OCI-LY1 (cell line): ENCODE data around the gene NFAT5.

Source experiments
- H2AFZ ChIP-seq: fragments of 200-600 bp; sonication (generic), shearing (Covaris generic); 2 replicates; pipeline ENCODE4 v1.6.0; 2014; ENCODE audit warnings: antibody characterized with exemption, mild to moderate bottlenecking, low read length
- H3F3A ChIP-seq: fragments of 200-600 bp; sonication (generic), shearing (Covaris generic); 2 replicates; pipeline ENCODE4 v1.6.0; 2014; ENCODE audit warnings: mild to moderate bottlenecking, antibody characterized with exemption, low read length, moderate library complexity; ENCODE audit not compliant: insufficient read depth
- H3K27ac ChIP-seq: fragments of 200-600 bp; sonication (generic); 2 replicates; pipeline ENCODE4 v1.5.1; 2014; ENCODE audit warnings: low read length, mixed run types, mild to moderate bottlenecking, low read depth; ENCODE audit not compliant: poor library complexity, severe bottlenecking
- H3K27me3 ChIP-seq: fragments of 200-600 bp; sonication (generic); 2 replicates; pipeline ENCODE4 v1.6.0; 2014; ENCODE audit warnings: antibody characterized with exemption, mild to moderate bottlenecking, low read length, moderate library complexity; ENCODE audit not compliant: insufficient read depth
- H3K36me3 ChIP-seq: fragments of 200-600 bp; sonication (generic); 2 replicates; pipeline ENCODE4 v1.6.1; 2014; ENCODE audit warnings: mild to moderate bottlenecking, antibody characterized with exemption, low read length, moderate library complexity, mixed read lengths; ENCODE audit not compliant: insufficient read depth
- H3K4me1 ChIP-seq: fragments of 200-600 bp; sonication (generic); 2 replicates; pipeline ENCODE4 v1.5.1; 2014; ENCODE audit warnings: mild to moderate bottlenecking, low read length, moderate library complexity; ENCODE audit not compliant: insufficient read depth, severe bottlenecking
- H3K4me2 ChIP-seq: fragments of 200-600 bp; sonication (generic), shearing (Covaris generic); 2 replicates; pipeline ENCODE4 v1.6.1; 2014; ENCODE audit warnings: low read length
- H3K4me3 ChIP-seq: fragments of 200-600 bp; sonication (generic); 2 replicates; pipeline ENCODE4 v1.5.1; 2014; ENCODE audit warnings: low read length, low read depth, mild to moderate bottlenecking, mixed read lengths; ENCODE audit not compliant: poor library complexity, severe bottlenecking
- H3K79me2 ChIP-seq: fragments of 200-600 bp; shearing (Covaris generic); 2 replicates; pipeline ENCODE4 v1.6.1; 2016; ENCODE audit warnings: mixed run types, low read length, mixed read lengths; ENCODE audit not compliant: insufficient read depth
- H3K9ac ChIP-seq: fragments of 200-600 bp; sonication (generic), shearing (Covaris generic); 2 replicates; pipeline ENCODE4 v1.6.1; 2014; ENCODE audit warnings: mild to moderate bottlenecking, low read length, mixed read lengths
- H3K9me2 ChIP-seq: fragments of 200-600 bp; sonication (generic), shearing (Covaris generic); 2 replicates; pipeline ENCODE4 v1.6.1; 2014; ENCODE audit warnings: low read depth, mild to moderate bottlenecking, low read length, mixed read lengths
- H3K9me3 ChIP-seq: fragments of 200-600 bp; shearing (Covaris generic); 2 replicates; pipeline ENCODE4 v1.6.1; 2014; ENCODE audit warnings: low read length, mixed read lengths
- H4K20me1 ChIP-seq: fragments of 200-600 bp; sonication (generic), shearing (Covaris generic); 2 replicates; pipeline ENCODE4 v1.6.0; 2016; ENCODE audit warnings: mild to moderate bottlenecking, low read length; ENCODE audit not compliant: insufficient read depth
- CTCF ChIP-seq: fragments of 200-600 bp; sonication (generic), shearing (Covaris generic); IDR thresholded peaks from 2 replicates; pipeline ENCODE4 v1.5.1; 2017; ENCODE audit warnings: mild to moderate bottlenecking, antibody characterized with exemption, low read length, moderate library complexity, mixed read lengths
- EZH2 ChIP-seq: fragments of 200-600 bp; sonication (generic), shearing (Covaris generic); IDR thresholded peaks from 2 replicates; pipeline ENCODE4 v1.8.0; 2017; ENCODE audit warnings: borderline replicate concordance, mixed run types, mild to moderate bottlenecking, antibody characterized with exemption, low read length, moderate library complexity, mixed read lengths

The NFAT5 gene

GRCh38 chr16:69599731-69600130 is 34.0 kb downstream of the NFAT5 start:
- no peaks in the 10 kb centered on the region for H3K27me3 ChIP-seq
- H3F3A ChIP-seq = no peaks in the 10 kb centered on the region
- H3K9me2 ChIP-seq = no peaks in the 10 kb centered on the region
- H3K36me3 ChIP-seq = no peaks in the 10 kb centered on the region
- no peak overlapping the region for H3K27ac ChIP-seq
- H2AFZ ChIP-seq = no peak overlapping the region
- no peaks in the 10 kb centered on the region for H3K4me1 ChIP-seq
- H3K9ac ChIP-seq = no peak overlapping the region
- no peak overlapping the region for H3K4me3 ChIP-seq
- H4K20me1 ChIP-seq = no peaks in the 10 kb centered on the region
- H3K79me2 ChIP-seq = peaks cover 24% of the 10 kb centered on the region
- H3K4me2 ChIP-seq = no peak overlapping the region
- H3K9me3 ChIP-seq = no peaks in the 10 kb centered on the region
- TF ChIP-seq EZH2 (no peak), CTCF (no peak)

GRCh38 chr16:69600202-69600601 is 34.4 kb downstream of the NFAT5 start:
- no peak overlapping the region for H2AFZ ChIP-seq
- H3K4me3 ChIP-seq = no peak overlapping the region
- H3K4me2 ChIP-seq = no peak overlapping the region
- H3K27me3 ChIP-seq = no peaks in the 10 kb centered on the region
- no peaks in the 10 kb centered on the region for H3F3A ChIP-seq
- H3K9me2 ChIP-seq = no peaks in the 10 kb centered on the region
- no peak overlapping the region for H3K9ac ChIP-seq
- H3K9me3 ChIP-seq = no peaks in the 10 kb centered on the region
- no peaks in the 10 kb centered on the region for H3K36me3 ChIP-seq
- TF ChIP-seq EZH2 (no peak), CTCF (no peak)
- H4K20me1 ChIP-seq = no peaks in the 10 kb centered on the region
- no peaks in the 10 kb centered on the region for H3K4me1 ChIP-seq
- H3K27ac ChIP-seq = no peak overlapping the region
- H3K79me2 ChIP-seq = peaks cover 24% of the 10 kb centered on the region

GRCh38 chr16:69601250-69601649 is 35.5 kb downstream of the NFAT5 start:
- Histone ChIP-seq H3F3A (no peaks in the 10 kb centered on the region), H3K27me3 (no peaks in the 10 kb centered on the region), H3K9ac (no peak overlapping the region), H3K79me2 (peaks cover 16% of the 10 kb centered on the region), H2AFZ (no peak overlapping the region), H4K20me1 (no peaks in the 10 kb centered on the region), H3K27ac (no peak overlapping the region), H3K4me3 (no peak overlapping the region), H3K4me2 (no peak overlapping the region), H3K36me3 (no peaks in the 10 kb centered on the region), H3K9me2 (no peaks in the 10 kb centered on the region), H3K9me3 (no peaks in the 10 kb centered on the region), H3K4me1 (no peaks in the 10 kb centered on the region)
- TF ChIP-seq EZH2 = no peak
- no peak for TF ChIP-seq CTCF
